ENCODE data around the gene TBC1D32. TPM values are rescaled to one million over a fixed set of nuclear protein-coding genes. Genes with fewer than 3 reads are reported as not detected.
"Not testable (repeated sequence)": the region's sequence is repeated elsewhere in the genome, so short reads cannot be mapped to it uniquely, and the experiment has no call there.

TBC1D32 gene
- total RNA-seq, 1 donor from 2014 or later: 13.4 TPM

DNA sequence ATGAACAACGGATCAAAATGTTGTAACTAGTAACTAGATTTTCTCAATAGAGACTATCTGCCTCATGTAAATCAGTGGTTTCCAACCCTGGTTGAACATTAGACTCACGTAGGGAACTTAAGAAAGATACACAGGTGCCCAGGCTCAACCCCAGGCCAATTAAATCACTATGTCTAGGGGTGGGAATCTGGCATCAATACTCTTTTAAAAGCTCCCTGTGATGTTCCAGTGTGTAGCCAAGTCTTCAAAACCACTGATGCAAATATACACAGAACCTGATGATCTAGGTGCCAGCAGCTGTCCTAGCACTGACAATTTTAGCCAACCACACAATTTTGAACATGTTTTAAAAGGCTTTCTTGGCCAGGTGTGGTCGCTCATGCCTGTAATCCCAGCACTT is 128.7 kb downstream of the TBC1D32 start:
- H3K27ac Mint-ChIP-seq (ENCODE audit: unreplicated experiment): no peak overlapping the region
- no peaks in the 10 kb centered on the region for H3K27me3 Mint-ChIP-seq (ENCODE audit: unreplicated experiment)
- no peaks in the 10 kb centered on the region for H3K9me3 Mint-ChIP-seq (ENCODE audit: unreplicated experiment)
- no peaks in the 10 kb centered on the region for H3K4me1 Mint-ChIP-seq (ENCODE audit: unreplicated experiment)
- TF ChIP-seq, protein P1, sequence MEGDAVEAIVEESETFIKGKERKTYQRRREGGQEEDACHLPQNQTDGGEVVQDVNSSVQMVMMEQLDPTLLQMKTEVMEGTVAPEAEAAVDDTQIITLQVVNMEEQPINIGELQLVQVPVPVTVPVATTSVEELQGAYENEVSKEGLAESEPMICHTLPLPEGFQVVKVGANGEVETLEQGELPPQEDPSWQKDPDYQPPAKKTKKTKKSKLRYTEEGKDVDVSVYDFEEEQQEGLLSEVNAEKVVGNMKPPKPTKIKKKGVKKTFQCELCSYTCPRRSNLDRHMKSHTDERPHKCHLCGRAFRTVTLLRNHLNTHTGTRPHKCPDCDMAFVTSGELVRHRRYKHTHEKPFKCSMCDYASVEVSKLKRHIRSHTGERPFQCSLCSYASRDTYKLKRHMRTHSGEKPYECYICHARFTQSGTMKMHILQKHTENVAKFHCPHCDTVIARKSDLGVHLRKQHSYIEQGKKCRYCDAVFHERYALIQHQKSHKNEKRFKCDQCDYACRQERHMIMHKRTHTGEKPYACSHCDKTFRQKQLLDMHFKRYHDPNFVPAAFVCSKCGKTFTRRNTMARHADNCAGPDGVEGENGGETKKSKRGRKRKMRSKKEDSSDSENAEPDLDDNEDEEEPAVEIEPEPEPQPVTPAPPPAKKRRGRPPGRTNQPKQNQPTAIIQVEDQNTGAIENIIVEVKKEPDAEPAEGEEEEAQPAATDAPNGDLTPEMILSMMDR (IDR thresholded peaks at IDR 0.05): no peak
- peaks cover 7% of the 10 kb centered on the region for H3K36me3 Mint-ChIP-seq (ENCODE audit: unreplicated experiment)
- no peak overlapping the region for H3K4me3 Mint-ChIP-seq (ENCODE audit: unreplicated experiment)
- no peak for DNase-seq (ENCODE audit: extremely low spot score, unreplicated experiment)

DNA sequence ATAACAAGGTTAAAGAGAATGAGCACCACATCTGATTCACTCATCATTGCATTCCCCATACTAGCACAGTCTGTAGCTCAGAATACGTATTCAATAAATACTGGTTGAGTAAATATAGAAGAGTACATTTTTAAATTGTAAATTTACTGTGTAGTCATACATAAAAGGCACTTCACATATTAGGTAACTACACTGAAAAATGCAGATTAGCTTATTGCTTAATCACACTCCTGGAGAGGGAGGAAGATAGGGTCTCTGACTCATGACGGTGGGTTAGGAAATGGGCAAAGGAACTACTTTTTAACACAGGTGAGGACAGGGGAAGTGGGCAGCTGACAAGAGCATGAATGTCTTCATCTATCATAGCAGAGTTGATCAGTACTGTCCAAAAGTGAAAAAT is 133.2 kb downstream of the TBC1D32 start:
- Mint-ChIP-seq H3K4me1 (ENCODE audit: unreplicated experiment) (no peaks in the 10 kb centered on the region), H3K27ac (ENCODE audit: unreplicated experiment) (no peak overlapping the region), H3K9me3 (ENCODE audit: unreplicated experiment) (no peaks in the 10 kb centered on the region), H3K4me3 (ENCODE audit: unreplicated experiment) (no peak overlapping the region), H3K36me3 (ENCODE audit: unreplicated experiment) (peaks cover 6% of the 10 kb centered on the region), H3K27me3 (ENCODE audit: unreplicated experiment) (no peaks in the 10 kb centered on the region)
- no peak for DNase-seq (ENCODE audit: extremely low spot score, unreplicated experiment)
- TF ChIP-seq, protein P1 (IDR thresholded peaks at IDR 0.05): no peak

DNA sequence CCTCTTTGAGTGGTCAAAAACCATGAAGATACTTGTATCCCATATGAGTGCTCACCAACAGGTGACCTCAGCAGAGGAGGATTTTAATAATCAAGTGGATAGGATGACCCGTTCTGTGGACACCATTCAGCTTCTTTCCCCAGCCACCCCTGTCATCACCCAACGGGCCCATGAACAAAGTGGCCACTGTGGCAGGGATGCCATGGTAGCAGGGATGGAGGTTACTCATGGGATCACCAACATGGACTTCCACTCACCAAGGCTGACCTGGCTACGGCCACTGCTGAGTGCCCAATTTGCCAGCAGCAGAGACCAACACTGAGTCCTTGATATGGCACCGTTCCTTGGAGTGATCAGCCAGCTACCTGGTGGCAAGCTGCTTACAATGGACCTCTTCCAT is 138.2 kb downstream of the TBC1D32 start:
- H3K27me3 Mint-ChIP-seq (ENCODE audit: unreplicated experiment); DNase-seq (ENCODE audit: extremely low spot score, unreplicated experiment); H3K9me3 Mint-ChIP-seq (ENCODE audit: unreplicated experiment); H3K4me3 Mint-ChIP-seq (ENCODE audit: unreplicated experiment); H3K4me1 Mint-ChIP-seq (ENCODE audit: unreplicated experiment); H3K27ac Mint-ChIP-seq (ENCODE audit: unreplicated experiment); H3K36me3 Mint-ChIP-seq (ENCODE audit: unreplicated experiment): not testable (repeated sequence)

DNA sequence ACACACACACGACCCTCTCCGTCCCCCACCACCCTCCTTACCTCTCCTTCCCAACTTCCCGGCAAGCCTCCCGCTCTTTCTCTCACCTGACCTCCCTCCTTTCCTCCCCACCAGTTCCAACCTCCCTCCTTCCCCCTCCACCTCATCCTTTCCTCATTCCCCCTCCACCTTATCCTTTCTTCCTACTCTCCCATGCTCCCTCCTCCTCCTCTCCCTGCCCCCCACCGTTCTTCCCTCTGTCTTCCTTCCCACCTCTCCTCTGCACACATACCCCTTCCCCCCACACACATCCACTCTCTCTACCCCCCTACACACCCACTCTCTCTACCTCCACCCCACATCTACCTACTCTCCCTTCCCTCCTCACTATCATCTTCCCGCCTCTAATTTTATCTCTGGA is 144.2 kb downstream of the TBC1D32 start:
- DNase-seq (ENCODE audit: extremely low spot score, unreplicated experiment): no peak
- TF ChIP-seq, protein P1 (IDR thresholded peaks at IDR 0.05): no peak

DNA sequence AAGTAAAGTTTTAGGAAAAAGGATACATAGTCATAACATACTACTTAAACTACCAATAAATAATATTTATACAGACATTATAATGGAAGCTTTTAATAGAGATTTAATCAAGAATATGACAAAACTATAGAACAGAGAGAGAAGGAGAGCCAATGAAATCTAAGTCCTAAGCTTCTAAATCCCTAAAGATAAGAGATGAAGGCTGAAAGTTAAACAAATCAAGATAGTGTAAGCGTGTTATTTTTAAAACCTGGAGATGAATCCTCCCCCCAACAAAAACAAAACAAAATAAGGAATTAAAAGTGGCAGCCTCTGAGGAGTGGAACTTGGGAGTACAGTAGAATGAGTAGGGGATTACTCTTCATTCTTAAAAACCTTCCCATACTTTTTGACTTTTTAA is 145.9 kb downstream of the TBC1D32 start:
- Mint-ChIP-seq H3K4me1 (ENCODE audit: unreplicated experiment) (peaks cover 3% of the 10 kb centered on the region), H3K36me3 (ENCODE audit: unreplicated experiment) (no peaks in the 10 kb centered on the region), H3K27ac (ENCODE audit: unreplicated experiment) (no peak overlapping the region), H3K4me3 (ENCODE audit: unreplicated experiment) (no peak overlapping the region), H3K9me3 (ENCODE audit: unreplicated experiment) (no peaks in the 10 kb centered on the region), H3K27me3 (ENCODE audit: unreplicated experiment) (no peaks in the 10 kb centered on the region)
- TF ChIP-seq, protein P1 (IDR thresholded peaks at IDR 0.05): no peak
- no peak for DNase-seq (ENCODE audit: extremely low spot score, unreplicated experiment)

More for the DNA sequence above, 144.2 kb downstream of the TBC1D32 start:
- H3K4me3 Mint-ChIP-seq (ENCODE audit: unreplicated experiment): no peak overlapping the region
- peaks cover 3% of the 10 kb centered on the region for H3K4me1 Mint-ChIP-seq (ENCODE audit: unreplicated experiment)
- H3K27me3 Mint-ChIP-seq (ENCODE audit: unreplicated experiment): no peaks in the 10 kb centered on the region
- no peaks in the 10 kb centered on the region for H3K36me3 Mint-ChIP-seq (ENCODE audit: unreplicated experiment)
- no peak overlapping the region for H3K27ac Mint-ChIP-seq (ENCODE audit: unreplicated experiment)
- H3K9me3 Mint-ChIP-seq (ENCODE audit: unreplicated experiment): no peaks in the 10 kb centered on the region

DNA sequence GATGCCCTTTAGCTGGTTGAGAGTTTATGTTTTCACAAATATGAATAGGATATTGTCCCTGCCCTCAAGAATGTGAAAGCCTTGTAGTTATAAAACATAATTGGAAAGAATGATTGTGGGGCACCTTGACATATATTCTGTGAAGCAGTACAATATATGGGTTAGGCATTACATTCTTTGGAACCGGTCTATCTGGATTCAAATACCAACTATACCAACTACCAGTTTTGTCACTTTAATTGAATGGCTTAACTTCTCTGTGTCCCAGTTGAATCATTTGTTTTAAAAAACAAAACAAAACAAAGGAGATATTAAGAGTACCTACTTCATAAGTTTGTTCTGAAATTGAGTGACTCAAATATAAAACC is 146.5 kb downstream of the TBC1D32 start:
- Mint-ChIP-seq H3K36me3 (ENCODE audit: unreplicated experiment) (no peaks in the 10 kb centered on the region), H3K9me3 (ENCODE audit: unreplicated experiment) (no peaks in the 10 kb centered on the region), H3K27ac (ENCODE audit: unreplicated experiment) (no peak overlapping the region), H3K27me3 (ENCODE audit: unreplicated experiment) (no peaks in the 10 kb centered on the region), H3K4me3 (ENCODE audit: unreplicated experiment) (no peak overlapping the region), H3K4me1 (ENCODE audit: unreplicated experiment) (peaks cover 3% of the 10 kb centered on the region)
- TF ChIP-seq, protein P1 (IDR thresholded peaks at IDR 0.05): no peak
- no peak for DNase-seq (ENCODE audit: extremely low spot score, unreplicated experiment)
